Esophagus mucosa (tissue), 1 donor: ENCODE results near the gene ASAP2. TPM values are rescaled to one million over a fixed set of nuclear protein-coding genes. Genes with fewer than 3 reads are reported as not detected.

Experiments
- ATAC-seq: fragments of 200-7000 bp; cut with Tn5 transposase; one replicate; pipeline ENCODE4 v1.9.1; 2020
- total RNA-seq: library from RNA; stranded (reverse); gene quantifications from one replicate; pipeline ENCODE4 v1.2.4, GENCODE V29; 2023
- donor health status: DM: yes; HTN: yes; CAD: no.

Gene ASAP2
- total RNA-seq, 1 donor from 2014 or later, result 6.4 TPM

DNA sequence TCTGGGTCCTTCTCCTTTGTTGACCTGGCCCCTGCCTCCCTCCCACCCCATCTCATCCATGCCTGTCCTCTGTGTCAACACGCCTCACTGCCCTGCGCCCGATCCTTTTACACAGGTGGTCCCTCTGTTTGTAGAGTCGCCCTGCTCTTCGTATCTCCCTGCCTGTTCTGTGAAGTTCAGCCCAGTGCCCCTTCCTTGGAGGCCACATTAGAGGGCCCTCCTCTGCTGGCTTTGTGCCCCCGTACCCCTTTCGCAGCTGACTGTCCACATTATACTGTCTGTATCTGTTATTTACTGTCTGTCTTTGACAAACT is 25.5 kb downstream of the ASAP2 start:
- ATAC-seq, result no peak

- ATAC-seq, result no peak
These were observed 26.3 kb downstream of the ASAP2 start for GRCh38 chr2:9232886-9233285.

GRCh38 chr2:9234680-9235146 is 28.1 kb downstream of the ASAP2 start:
- peak; percentile 83 for ATAC-seq

- ATAC-seq, result peak; percentile 5
These were observed 28.8 kb downstream of the ASAP2 start for GRCh38 chr2:9235147-9236044.

GRCh38 chr2:9236045-9236344 is 29.4 kb downstream of the ASAP2 start:
- ATAC-seq, result no peak

DNA sequence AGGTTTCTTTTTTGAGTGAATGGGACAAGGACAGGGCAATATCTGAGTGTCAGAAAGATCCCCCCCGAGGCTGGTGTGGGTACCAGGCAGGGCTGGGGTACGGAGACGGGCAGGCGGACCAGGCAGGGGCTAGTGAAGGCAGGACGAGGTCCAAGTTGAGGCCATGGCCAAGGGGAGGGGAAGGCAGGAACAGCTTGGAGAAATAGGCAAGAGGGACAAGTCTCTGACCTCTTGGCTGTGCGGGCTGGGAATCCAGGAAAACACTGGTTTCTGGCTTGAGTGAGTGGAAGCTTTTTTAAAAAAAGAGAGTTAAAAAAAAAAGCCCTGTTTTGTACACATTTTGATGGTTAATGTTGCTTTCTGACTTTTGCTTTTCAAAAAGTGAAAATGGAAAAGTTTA is 30.3 kb downstream of the ASAP2 start:
- no peak for ATAC-seq

GRCh38 chr2:9237831-9238230 is 31.2 kb downstream of the ASAP2 start:
- ATAC-seq, result no peak

- no peak for ATAC-seq
These were observed 32.1 kb downstream of the ASAP2 start for GRCh38 chr2:9238591-9239326.

GRCh38 chr2:9239616-9240015 is 33.0 kb downstream of the ASAP2 start:
- no peak for ATAC-seq

DNA sequence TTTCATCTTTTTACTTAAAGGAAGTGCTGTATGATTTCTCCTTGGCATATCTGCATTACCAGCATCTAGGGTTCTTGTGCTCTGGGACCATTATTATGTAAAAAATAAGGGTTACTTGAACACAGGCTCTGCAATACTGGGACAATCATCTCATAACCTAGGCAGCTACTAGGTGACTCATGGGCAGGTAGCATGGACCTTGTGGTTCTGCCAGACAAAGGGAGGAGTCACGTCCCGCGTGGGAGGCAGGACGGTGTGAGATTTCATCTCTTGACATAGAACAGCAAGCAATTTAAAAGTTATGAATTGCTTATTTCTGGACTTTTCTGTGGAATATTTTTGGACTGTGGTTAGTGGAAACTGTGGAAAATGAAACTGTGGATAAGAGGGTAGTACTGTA is 34.1 kb downstream of the ASAP2 start:
- ATAC-seq, result peak; percentile 73

DNA sequence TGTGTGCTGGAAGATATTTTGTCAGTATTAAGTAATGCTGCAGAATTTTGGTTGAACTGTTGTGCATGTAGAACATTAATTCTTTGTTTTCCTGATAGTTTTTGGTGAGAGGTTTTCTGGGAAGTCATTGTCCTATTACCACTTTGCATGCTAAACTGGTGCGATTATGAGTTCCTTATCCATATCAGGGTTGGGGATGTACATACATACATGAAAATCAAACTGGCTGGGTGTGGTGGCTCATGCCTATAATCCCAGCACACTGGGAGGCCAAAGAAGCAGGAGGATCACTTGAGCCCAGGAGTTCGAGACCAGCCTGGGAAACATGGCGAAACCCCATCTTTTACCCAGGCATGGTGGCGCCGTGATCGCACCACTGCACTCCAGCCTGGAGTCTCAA is 34.6 kb downstream of the ASAP2 start:
- ATAC-seq, result no peak

DNA sequence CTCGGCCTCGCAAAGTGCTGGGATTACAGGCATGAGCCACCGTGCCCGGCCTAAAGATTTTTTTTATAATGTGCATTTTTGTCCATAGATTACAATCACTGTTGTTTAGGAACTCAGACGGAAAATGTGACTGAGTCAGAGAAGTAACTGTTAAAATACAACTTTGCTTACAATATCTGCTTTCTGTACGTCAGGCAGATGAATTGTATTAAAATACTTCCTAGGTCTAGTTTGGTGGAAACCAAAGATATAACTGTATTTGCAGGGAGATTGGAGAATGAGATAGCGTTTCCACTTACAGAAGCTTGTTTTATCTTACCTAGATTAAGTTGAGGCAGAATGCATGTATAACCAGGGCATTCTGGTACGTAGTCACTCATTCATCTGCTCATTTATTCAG is 36.7 kb downstream of the ASAP2 start:
- no peak for ATAC-seq

DNA sequence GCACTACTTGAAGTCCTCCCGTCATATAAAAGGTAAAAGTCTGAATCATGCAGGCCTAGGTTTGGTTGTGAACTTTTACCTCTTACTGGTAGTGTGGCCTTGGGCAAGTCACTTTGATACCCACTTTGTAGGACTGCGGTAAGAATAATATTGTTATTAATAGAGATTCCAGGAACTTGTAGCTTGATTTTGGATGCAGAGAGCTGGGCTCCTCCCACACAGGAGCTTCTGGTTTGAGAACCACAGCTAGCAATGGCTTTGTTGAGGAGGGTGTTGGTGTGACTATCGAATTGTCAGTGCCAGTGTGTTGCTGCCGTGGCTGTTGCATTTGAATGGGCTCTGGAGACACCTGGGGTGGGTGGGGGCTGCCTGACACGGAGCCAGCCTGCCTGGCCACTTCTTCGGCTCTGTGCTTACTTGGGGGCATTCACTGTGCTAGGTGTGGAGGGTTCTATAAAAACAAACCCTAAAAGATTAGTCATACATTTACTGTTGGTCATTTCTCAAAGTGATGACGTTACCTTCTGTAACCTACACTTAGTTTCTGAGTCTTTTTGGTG is 38.5 kb downstream of the ASAP2 start:
- peak; percentile 32 for ATAC-seq

GRCh38 chr2:9247177-9247576 is 40.6 kb downstream of the ASAP2 start:
- ATAC-seq, result no peak

- ATAC-seq, result no peak
These were observed 41.2 kb downstream of the ASAP2 start for GRCh38 chr2:9247786-9248185.

DNA sequence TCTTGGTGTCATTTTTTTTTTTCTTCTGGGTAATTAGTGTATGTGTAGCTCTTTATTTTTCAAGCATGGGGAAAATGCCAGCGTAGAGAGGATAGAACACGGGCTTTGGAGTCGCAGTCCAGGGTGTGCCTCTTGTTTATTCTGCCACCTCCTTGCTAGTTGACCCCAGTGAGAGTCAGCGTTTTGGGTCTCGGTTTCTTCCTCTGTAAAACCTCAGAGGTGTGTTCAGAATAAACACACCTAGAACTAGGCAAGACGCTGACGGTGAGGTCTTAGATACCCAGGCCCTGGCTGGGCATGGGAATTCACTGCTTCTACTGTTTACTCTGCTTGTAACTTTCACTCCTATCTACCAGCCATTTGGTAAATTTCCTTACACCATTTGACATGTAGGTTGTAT is 41.8 kb downstream of the ASAP2 start:
- no peak for ATAC-seq

DNA sequence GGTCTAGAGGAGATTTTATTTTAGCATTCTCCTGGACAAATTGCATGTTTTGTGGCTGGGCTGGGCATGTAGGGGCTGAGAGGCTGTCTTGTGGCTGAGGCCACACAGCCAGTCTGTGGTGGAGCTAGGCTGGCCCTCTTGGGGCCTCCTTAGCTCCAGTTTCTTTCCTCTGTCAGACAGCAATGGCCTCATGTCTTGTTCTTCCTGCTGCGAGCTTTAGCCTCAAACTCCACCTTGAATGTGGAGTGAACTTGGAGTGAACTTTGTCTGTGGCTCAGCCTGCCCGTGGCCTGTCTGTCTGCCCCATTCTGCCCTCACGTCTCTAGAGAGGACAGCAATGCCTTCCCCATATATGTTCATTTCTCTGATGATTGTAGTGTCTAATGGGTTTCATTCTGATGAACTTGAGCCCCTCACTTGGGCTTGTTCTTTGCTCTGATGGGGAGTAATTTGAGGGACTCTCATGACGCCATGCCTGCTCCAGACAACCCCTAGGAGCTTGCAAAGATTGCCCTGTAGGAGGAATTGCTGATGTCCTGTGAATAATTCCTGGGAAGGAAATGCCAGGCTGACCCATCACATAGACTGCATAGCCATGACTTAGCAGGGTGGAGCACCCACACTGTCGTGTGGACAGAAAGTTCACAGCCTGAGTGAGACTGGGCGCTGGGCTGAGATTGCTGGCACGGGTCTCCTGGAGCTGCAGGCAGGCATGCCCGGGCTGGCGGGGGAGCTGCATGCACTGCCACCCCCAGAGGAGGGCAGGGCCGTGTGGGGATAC is 42.6 kb downstream of the ASAP2 start:
- peak; percentile 65 for ATAC-seq

DNA sequence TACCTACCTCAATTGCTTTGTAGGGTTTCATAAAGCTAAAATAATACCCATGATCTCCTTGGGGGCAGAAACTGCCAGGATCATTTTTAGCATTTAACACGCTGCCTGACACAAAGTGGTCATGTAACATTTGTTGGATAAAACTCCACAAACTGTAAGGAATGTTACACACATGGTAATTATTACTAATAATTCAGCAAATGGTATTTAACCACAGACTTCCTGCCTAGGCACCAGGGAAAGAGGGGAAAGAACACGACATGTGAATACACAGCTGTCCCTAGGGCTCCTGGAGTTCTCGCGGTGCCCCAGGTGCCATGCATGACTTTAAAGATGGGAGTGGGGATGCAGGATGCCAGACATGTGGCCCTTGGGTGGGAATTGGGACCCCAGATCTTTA is 43.5 kb downstream of the ASAP2 start:
- no peak for ATAC-seq

DNA sequence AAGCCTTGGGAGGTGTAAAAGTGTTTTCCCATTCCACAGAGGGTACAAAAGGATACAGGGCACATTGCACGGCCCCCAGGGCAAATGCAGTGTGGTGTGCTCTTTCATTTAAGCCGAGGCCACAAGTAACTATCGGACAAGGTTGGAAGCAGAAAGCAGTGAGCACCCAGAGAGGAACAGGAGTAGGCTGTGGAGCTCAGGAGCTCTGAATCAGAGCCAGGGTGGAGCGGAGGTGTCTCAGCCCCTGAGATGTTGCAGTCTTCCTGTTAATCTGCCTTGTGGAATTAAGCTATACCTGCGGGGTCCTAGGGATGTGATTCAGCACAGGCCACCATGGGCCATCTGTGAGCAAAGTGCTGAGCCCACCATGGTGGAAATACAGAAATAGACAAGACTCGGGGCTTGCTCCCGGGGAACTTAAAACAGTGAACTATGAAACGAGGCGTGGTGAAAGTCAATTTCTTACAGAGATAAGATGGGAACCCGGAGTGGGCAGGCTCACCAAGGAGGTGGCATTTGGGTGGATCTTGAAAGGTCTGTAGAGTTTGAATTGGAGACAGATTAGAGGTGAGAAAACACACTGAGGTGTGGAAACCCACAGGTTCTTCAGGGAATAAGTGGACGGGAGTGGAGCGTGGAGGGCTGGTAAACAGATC is 44.0 kb downstream of the ASAP2 start:
- peak; percentile 56 for ATAC-seq

DNA sequence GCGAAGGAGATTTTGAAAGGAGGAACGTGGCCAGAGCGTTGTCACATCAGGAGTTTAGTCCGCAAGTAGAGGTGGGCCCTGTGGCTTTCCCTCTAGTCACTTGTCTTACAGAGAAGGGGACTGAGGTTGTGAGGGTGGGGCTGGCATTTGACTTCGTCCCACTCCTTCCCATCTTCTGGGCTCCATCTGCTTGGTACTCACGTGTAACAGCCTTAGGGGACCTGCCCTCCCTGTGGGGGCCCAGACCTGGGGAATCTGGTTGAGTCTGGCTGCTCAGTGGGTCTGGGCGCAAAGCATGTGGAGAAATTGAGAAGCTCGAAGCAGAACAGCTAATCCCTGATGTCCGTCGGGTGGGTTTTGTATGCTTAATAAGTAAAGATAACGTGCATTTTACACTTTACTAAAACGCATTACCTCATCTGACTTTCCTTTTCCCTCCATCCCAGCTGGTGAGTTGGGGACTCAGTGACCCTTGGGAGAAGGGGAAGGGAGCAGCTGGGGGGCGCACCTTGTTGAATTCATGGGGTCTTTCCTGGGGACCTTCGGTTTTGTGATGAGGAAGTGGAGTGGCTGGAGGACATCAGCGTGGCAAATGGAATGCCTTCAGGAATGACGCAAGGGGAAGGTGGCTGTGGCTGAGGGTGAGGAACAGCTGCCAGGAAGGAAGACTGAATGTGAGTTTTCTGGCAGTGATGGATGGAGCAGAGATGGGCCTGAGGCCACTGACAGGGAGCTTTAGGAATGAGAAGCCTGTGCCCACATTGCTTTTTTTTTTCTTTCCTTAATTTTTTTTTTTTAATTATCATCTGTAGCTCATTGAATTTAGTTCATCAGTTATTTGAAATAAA is 44.8 kb downstream of the ASAP2 start:
- peak; percentile 74 for ATAC-seq

DNA sequence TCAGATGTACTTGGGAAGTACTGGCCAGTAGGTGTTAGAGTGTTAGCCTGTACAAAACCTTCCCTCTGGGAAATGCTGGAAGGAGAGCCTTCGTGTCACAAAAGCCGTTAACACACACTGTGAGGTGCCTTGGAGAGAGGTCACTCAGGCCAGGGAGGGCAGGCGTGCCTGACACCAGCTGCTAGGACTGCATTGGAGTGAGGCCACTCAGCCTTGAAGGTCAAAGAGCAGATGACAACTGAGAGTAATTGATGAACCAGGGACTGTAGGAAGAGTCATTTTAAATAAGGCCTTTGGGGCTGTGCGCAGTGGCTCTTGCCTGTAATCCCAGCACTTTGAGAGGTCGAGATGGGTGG is 45.4 kb downstream of the ASAP2 start:
- ATAC-seq, result no peak

DNA sequence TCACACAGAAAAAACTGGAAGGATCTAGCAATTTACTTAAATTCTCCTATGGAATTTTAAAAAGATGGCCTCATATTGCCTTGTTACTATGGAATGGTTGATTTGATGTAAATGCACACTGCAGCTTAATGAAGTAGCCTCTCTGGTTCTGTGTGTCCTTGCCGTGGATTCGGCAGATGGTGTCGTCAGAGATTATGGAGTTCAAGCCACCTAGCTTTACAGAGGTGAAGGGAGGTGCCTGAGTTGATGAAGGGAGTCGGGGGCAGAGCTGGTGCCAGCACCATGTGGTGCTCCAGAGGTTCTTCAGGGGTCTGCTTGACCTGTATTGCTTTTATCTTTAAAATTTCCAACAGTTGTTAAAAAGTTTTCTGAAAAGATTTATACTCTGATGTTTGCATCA is 48.8 kb downstream of the ASAP2 start:
- ATAC-seq, result no peak
